GM10248 (cell line): ENCODE measurements around the gene SLC25A45.

Source experiments
- CTCF ChIA-PET: fragments of 300-600 bp; sonication (Branson Sonifier 250); formaldehyde crosslinking; extraction: SDS; loops from one replicate; lab custom pipeline; 2021; ENCODE audit warnings: antibody characterized with exemption; lab: Yijun Ruan, JAX
- POLR2A ChIA-PET: fragments of 350-650 bp; sonication (Branson Sonifier 250); formaldehyde crosslinking; extraction: SDS; loops from one replicate; lab custom pipeline; 2020; ENCODE audit warnings: antibody characterized with exemption; lab: Yijun Ruan, JAX
- DNase-seq: peaks from one replicate; pipeline ENCODE4 v3.0.0; 2012; ENCODE audit errors: extremely low spot score
- CTCF ChIP-seq: IDR thresholded peaks from 2 replicates; pipeline ENCODE4 v1.5.1; 2012; ENCODE audit warnings: mild to moderate bottlenecking, low read depth; ENCODE audit errors: extremely low read depth, missing control alignments, control extremely low read depth

Gene SLC25A45

GRCh38 chr11:65379698-65380459 lies 2.6 kb downstream of the SLC25A45 start:
- no peak for DNase-seq
- ChIA-PET POLR2A (interaction anchor here (3.4 kb wide), 1 partner anchor 126 kb away, joined by 20 read pairs; no protein-coding TSS in a partner anchor), CTCF (interaction anchor here (1.0 to 2.5 kb wide), 12 partner anchors 7 to 162 kb away, joined by 3 to 9 read pairs (median 3); partner anchors contain the start of gene FRMD8)
- no peak for TF ChIP-seq CTCF

GRCh38 chr11:65378928-65379638 lies 3.4 kb downstream of the SLC25A45 start:
- ChIA-PET POLR2A (interaction anchor here (0.6 to 3.4 kb wide), 8 partner anchors 44 to 127 kb away, joined by 3 to 20 read pairs (median 4); partner anchors contain the start of genes MALAT1 and NEAT1), CTCF (interaction anchor here (0.6 to 2.5 kb wide), 16 partner anchors 8 to 162 kb away, joined by 3 to 9 read pairs (median 4); partner anchors contain the start of gene FRMD8)
- no peak for DNase-seq
- no peak for TF ChIP-seq CTCF

- CTCF ChIA-PET, result interaction anchor here (0.8 to 2.5 kb wide), 11 partner anchors 8 to 163 kb away, joined by 3 to 9 read pairs (median 4); partner anchors contain the start of gene FRMD8
- no peak for DNase-seq
- no peak for TF ChIP-seq CTCF
- POLR2A ChIA-PET, result interaction anchor here (0.7 to 1.7 kb wide), 6 partner anchors 45 to 128 kb away, joined by 3 to 10 read pairs (median 4); partner anchors contain the start of genes MALAT1 and NEAT1
Measured at GRCh38 chr11:65378208-65378927, 4.1 kb downstream of the SLC25A45 start.

- ChIA-PET CTCF (interaction anchor here (0.8 to 2.5 kb wide), 7 partner anchors 7 to 129 kb away, joined by 3 to 9 read pairs (median 5); partner anchors contain the start of gene FRMD8), POLR2A (interaction anchor here (0.8 to 1.7 kb wide), 4 partner anchors 45 to 128 kb away, joined by 3 to 10 read pairs (median 6); partner anchors contain the start of genes MALAT1 and NEAT1)
- no peak for DNase-seq
- no peak for TF ChIP-seq CTCF
Measured at GRCh38 chr11:65377777-65378176, 4.7 kb downstream of the SLC25A45 start.

- ChIA-PET CTCF (no interaction called here), POLR2A (no interaction called here)
- DNase-seq, result no peak
- TF ChIP-seq CTCF, result no peak
Measured at GRCh38 chr11:65377036-65377435, 5.4 kb downstream of the SLC25A45 start.
